Gastroesophageal sphincter (tissue), 3 donors: ENCODE results near the gene MPO.

ENCODE experiments used
- EP300 ChIP-seq: sonication (generic); formaldehyde crosslinking; IDR thresholded peaks from one replicate; pipeline ENCODE4 v1.6.1; 2017; ENCODE audit warnings: antibody characterized with exemption, mild to moderate bottlenecking
- POLR2A ChIP-seq, 2 donors: fragments of 450-650 bp; IDR thresholded peaks; one replicate each; pipeline ENCODE4 v1.6.1; 2017; ENCODE audit warnings: antibody characterized with exemption in 2 of 2, mild to moderate bottlenecking in 2 of 2, moderate library complexity in 1 of 2
- POLR2AphosphoS5 ChIP-seq: sonication (generic); formaldehyde crosslinking; IDR thresholded peaks from one replicate; pipeline ENCODE4 v1.6.1; 2017; ENCODE audit warnings: antibody characterized with exemption
- TF ChIP-seq, protein P1 (sequence below), 4 experiments: fragments of 200-600 bp in 2 of 4; fragments of 450-650 bp in 2 of 4; sonication (generic) in 1 of 4; IDR thresholded peaks; one replicate each; pipeline ENCODE4 v1.5.1; 2017 to 2019; ENCODE audit warnings: antibody characterized with exemption in 4 of 4, mild to moderate bottlenecking in 2 of 4, moderate library complexity in 2 of 4

DNA sequence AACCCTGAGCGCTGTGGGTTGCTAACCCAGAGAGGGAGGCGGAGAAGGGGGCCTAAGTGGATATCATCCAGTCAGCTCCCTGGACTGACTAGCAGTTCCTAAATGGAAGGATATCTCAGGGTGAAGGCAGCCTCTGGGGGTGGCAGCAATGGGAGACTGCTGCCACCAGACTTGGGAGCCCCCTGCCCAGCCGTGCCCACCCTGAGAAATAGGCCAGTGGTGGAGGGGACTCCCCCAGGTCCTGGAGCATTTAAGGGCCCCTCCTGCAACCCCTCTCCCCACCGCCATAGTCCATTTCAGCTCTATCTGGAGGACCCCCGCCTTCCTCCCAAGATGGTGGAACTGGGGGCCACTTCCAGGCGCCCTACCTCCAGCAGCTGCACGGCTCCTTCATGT is 39.4 kb upstream of the MPO start:
- TF ChIP-seq, protein P1, sequence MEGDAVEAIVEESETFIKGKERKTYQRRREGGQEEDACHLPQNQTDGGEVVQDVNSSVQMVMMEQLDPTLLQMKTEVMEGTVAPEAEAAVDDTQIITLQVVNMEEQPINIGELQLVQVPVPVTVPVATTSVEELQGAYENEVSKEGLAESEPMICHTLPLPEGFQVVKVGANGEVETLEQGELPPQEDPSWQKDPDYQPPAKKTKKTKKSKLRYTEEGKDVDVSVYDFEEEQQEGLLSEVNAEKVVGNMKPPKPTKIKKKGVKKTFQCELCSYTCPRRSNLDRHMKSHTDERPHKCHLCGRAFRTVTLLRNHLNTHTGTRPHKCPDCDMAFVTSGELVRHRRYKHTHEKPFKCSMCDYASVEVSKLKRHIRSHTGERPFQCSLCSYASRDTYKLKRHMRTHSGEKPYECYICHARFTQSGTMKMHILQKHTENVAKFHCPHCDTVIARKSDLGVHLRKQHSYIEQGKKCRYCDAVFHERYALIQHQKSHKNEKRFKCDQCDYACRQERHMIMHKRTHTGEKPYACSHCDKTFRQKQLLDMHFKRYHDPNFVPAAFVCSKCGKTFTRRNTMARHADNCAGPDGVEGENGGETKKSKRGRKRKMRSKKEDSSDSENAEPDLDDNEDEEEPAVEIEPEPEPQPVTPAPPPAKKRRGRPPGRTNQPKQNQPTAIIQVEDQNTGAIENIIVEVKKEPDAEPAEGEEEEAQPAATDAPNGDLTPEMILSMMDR (IDR thresholded peaks at IDR 0.05): no peak
- no peak for TF ChIP-seq POLR2A (IDR thresholded peaks at IDR 0.05)
- no peak for TF ChIP-seq EP300
- no peak for TF ChIP-seq POLR2AphosphoS5
